SU-DHL-6 (cell line): ENCODE measurements around the gene MTCH1.

Source experiments
- EZH2phosphoT487 ChIP-seq: fragments of 200-600 bp; sonication (generic), shearing (Covaris generic); conservative IDR thresholded peaks from 2 replicates; pipeline ENCODE4 v1.6.1; 2018; ENCODE audit warnings: mild to moderate bottlenecking, antibody characterized with exemption, low read length, moderate library complexity, mixed read lengths
- TF ChIP-seq, protein P1 (sequence below): fragments of 200-600 bp; sonication (generic); IDR thresholded peaks from one replicate; pipeline ENCODE4 v1.5.1; 2017; ENCODE audit warnings: antibody characterized with exemption, mild to moderate bottlenecking, low read length, moderate library complexity; ENCODE audit not compliant: insufficient read depth, poor library complexity, severe bottlenecking

DNA sequence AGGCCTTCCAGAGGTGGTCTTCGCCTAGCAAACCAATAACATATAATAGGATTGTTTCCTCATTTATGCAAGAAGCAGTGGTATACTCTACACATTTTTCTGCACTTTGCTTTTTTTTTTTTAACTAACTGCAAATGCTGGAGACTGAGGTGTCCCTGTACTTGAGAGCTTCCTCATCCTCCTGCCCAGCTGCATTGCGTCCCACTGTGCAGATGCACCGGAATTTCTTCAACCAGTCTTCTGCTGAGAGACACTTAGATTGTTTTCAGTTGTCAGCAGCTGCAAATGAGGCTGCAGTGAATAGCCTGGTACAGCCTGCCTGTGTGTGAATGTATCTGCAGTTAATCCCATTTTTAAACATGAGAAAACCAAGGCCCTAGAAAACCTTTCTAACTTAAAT, 31.0 kb upstream of the MTCH1 start:
- TF ChIP-seq, protein P1, sequence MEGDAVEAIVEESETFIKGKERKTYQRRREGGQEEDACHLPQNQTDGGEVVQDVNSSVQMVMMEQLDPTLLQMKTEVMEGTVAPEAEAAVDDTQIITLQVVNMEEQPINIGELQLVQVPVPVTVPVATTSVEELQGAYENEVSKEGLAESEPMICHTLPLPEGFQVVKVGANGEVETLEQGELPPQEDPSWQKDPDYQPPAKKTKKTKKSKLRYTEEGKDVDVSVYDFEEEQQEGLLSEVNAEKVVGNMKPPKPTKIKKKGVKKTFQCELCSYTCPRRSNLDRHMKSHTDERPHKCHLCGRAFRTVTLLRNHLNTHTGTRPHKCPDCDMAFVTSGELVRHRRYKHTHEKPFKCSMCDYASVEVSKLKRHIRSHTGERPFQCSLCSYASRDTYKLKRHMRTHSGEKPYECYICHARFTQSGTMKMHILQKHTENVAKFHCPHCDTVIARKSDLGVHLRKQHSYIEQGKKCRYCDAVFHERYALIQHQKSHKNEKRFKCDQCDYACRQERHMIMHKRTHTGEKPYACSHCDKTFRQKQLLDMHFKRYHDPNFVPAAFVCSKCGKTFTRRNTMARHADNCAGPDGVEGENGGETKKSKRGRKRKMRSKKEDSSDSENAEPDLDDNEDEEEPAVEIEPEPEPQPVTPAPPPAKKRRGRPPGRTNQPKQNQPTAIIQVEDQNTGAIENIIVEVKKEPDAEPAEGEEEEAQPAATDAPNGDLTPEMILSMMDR: no peak
- TF ChIP-seq EZH2phosphoT487: no peak
